Brain microvascular endothelial cell (primary cell): ENCODE results near the gene TRAPPC2.

ENCODE experiments used
- DNase-seq: peaks from one replicate; pipeline ENCODE4 v3.0.0-alpha.2; 2020
- H3K27ac ChIP-seq: fragments of 250-450 bp; sonication (Bioruptor Pico); 2 replicates; pipeline ENCODE4 v1.5.1; 2020; ENCODE audit warnings: mild to moderate bottlenecking, moderate library complexity
- H3K27me3 ChIP-seq: fragments of 250-450 bp; sonication (Bioruptor Pico); replicated peaks from 2 replicates; pipeline ENCODE4 v1.5.1; 2020; ENCODE audit warnings: mild to moderate bottlenecking
- H3K36me3 ChIP-seq: fragments of 250-450 bp; sonication (Bioruptor Pico); replicated peaks from 2 replicates; pipeline ENCODE4 v1.5.1; 2020; ENCODE audit warnings: mild to moderate bottlenecking
- H3K4me3 ChIP-seq: 2 replicates; pipeline ENCODE4 v1.5.1; 2011; ENCODE audit warnings: low read depth, mild to moderate bottlenecking, control low read depth, low read length, moderate library complexity
- in situ Hi-C: cut with HindIII; loops from 2 replicates; pipeline ENCODE4 v1.10.0; 2017; ENCODE audit warnings: low sequenced_read_pairs, low pct_ligation_motif_present
- TF ChIP-seq, protein P1 (sequence below): IDR thresholded peaks from 2 replicates; pipeline ENCODE4 v1.5.1; 2011; ENCODE audit warnings: low read depth, mild to moderate bottlenecking, moderate library complexity, low read length, control low read depth, inconsistent platforms; ENCODE audit errors: missing control alignments

Gene TRAPPC2

DNA sequence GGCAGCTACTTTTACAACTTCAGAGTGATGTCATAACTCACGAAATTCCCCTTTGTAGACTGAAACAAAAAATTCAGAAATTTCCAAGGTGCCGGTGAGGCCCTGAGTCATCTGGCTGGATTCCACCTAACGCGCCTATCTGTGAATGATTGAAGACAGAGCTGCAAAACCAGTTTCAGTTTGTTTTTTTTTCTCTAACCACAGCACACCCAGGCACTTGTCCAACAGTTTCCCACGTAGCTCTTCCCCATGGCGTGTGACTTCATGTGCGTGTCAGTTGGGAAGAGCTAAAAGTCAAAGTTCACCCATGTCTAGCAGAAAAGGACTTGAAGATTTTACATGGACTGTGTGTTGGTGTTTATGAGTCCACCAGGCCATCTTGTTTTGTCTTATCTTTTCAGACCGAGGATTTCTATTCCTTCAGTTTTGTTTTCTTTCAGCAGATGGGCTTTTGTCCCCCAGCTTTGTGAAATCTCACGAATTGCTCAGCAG, 65.1 kb downstream of the TRAPPC2 start:
- Histone ChIP-seq H3K27me3 (no peaks in the 10 kb centered on the region), H3K36me3 (no peaks in the 10 kb centered on the region), H3K4me3 (no peak overlapping the region), H3K27ac (peak overlapping the region; percentile 68)
- peak; percentile 90 for DNase-seq
- in situ Hi-C loops: no loop called here
- TF ChIP-seq, protein P1, sequence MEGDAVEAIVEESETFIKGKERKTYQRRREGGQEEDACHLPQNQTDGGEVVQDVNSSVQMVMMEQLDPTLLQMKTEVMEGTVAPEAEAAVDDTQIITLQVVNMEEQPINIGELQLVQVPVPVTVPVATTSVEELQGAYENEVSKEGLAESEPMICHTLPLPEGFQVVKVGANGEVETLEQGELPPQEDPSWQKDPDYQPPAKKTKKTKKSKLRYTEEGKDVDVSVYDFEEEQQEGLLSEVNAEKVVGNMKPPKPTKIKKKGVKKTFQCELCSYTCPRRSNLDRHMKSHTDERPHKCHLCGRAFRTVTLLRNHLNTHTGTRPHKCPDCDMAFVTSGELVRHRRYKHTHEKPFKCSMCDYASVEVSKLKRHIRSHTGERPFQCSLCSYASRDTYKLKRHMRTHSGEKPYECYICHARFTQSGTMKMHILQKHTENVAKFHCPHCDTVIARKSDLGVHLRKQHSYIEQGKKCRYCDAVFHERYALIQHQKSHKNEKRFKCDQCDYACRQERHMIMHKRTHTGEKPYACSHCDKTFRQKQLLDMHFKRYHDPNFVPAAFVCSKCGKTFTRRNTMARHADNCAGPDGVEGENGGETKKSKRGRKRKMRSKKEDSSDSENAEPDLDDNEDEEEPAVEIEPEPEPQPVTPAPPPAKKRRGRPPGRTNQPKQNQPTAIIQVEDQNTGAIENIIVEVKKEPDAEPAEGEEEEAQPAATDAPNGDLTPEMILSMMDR: no peak

DNA sequence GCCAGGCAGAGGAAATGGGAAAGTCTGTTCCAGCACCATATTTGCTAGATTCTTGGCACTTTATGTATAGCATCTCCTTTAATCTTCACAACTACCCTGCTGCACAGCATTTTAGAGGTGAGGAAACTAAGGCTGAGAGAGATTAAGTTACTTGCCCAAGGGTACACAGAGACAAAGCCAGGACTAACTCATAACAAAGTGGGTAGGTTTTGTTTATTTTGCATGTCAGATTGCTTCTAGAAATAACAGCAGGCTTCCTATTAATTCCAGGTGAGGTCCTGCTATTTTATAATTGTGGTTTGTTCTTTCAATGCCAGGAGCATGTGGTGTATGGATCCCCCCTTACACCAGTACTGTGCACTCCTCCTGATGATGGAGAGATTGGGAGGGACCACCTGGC, 66.5 kb downstream of the TRAPPC2 start:
- in situ Hi-C loops: no loop called here

DNA sequence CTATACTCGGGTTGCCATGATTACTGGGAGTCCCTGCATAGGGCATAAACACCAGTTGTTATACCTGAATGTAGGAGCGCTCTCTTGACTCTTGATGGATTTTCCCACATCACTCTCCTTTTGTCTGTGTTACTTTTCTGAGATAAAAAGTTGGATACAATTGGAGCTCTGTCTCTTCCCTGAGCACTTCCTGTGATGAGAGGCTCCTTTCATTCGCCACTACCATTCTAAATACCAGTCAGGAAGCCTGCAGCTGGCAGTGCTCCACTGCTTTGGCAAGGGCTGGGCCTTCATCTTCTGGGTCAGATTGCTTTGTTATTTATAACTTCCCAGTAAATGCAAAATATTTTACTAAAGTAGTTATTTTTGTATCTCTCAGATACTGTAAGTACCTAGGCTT, 67.6 kb downstream of the TRAPPC2 start:
- H3K4me3 ChIP-seq: no peak overlapping the region
- TF ChIP-seq, protein P1: no peak
- H3K27me3 ChIP-seq: no peaks in the 10 kb centered on the region
- no peak for DNase-seq
- in situ Hi-C loops: no loop called here
- H3K36me3 ChIP-seq: no peaks in the 10 kb centered on the region
- H3K27ac ChIP-seq: no peak overlapping the region

More for the DNA sequence above, 66.5 kb downstream of the TRAPPC2 start:
- Histone ChIP-seq H3K27ac (no peak overlapping the region), H3K4me3 (no peak overlapping the region), H3K27me3 (no peaks in the 10 kb centered on the region), H3K36me3 (no peaks in the 10 kb centered on the region)
- DNase-seq: no peak
- TF ChIP-seq, protein P1: no peak

DNA sequence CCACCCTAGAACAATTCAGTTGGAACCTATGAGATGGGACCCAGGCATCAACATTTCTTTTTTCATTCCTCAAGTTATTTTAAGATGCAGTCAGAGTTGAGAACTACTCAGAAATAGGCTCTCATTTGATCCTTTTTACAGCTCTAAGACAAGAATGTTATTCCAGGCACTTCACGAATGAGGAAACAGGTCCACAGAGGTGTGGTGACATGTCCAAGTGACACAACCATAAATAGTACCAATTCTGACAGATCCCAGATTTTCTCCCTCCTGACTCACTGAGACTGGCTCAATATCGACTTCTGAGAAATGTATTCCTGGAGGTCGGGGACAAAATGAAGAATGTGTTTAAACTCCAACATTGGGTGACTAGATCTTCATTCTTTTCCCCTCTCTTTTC, 70.4 kb downstream of the TRAPPC2 start:
- H3K27me3 ChIP-seq: no peaks in the 10 kb centered on the region
- no peak overlapping the region for H3K4me3 ChIP-seq
- TF ChIP-seq, protein P1: no peak
- H3K27ac ChIP-seq: no peak overlapping the region
- DNase-seq: no peak
- in situ Hi-C loops: no loop called here
- no peaks in the 10 kb centered on the region for H3K36me3 ChIP-seq

DNA sequence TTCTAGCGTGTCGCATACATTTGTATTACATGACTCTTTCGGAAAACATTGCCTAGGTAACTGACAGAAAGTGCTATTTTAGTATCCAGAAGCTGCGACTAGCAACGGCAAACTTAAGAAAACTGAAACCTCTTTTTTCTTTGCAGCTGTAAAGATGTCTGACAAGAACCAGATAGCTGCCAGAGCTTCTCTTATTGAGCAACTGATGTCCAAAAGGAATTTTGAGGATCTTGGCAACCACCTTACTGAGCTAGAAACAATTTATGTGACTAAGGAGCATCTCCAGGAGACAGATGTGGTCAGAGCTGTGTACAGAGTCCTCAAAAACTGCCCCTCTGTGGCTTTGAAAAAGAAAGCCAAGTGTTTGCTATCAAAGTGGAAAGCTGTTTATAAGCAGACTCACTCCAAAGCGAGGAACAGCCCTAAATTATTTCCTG, 72.0 kb downstream of the TRAPPC2 start:
- DNase-seq: no peak
- Histone ChIP-seq H3K4me3 (no peak overlapping the region), H3K36me3 (no peaks in the 10 kb centered on the region), H3K27me3 (no peaks in the 10 kb centered on the region), H3K27ac (no peak overlapping the region)
- in situ Hi-C loops: no loop called here
- TF ChIP-seq, protein P1: no peak
